GM13976 (cell line): ENCODE results near the gene DCAF12L2.

Experiments used
- DNase-seq: peaks from one replicate; pipeline ENCODE4 v3.0.0; 2012; ENCODE audit warnings: low spot score
- CTCF ChIP-seq: IDR thresholded peaks from 2 replicates; pipeline ENCODE4 v1.5.1; 2012; ENCODE audit warnings: borderline replicate concordance, mild to moderate bottlenecking; ENCODE audit not compliant: insufficient read depth; ENCODE audit errors: extremely low read depth, missing control alignments, control extremely low read depth
- in situ Hi-C: fragments of 300-500 bp; cut with MboI; formaldehyde crosslinking; loops from one replicate; pipeline ENCODE4 v1.12.0; 2022; ENCODE audit warnings: low sequenced_read_pairs, mixed read lengths, inconsistent platforms; ENCODE audit not compliant: unreplicated experiment

Gene DCAF12L2

GRCh38 chrX:126164689-126165400 lies 1.2 kb downstream of the DCAF12L2 start:
- in situ Hi-C loops = no loop called here
- no peak for TF ChIP-seq CTCF
- DNase-seq = no peak

- TF ChIP-seq CTCF = no peak
- DNase-seq = no peak
- in situ Hi-C loops = no loop called here
These were observed 1.9 kb downstream of the DCAF12L2 start for GRCh38 chrX:126164226-126164625.

- in situ Hi-C loops = no loop called here
- TF ChIP-seq CTCF = no peak
- no peak for DNase-seq
These were observed 25.1 kb downstream of the DCAF12L2 start for GRCh38 chrX:126141014-126141413.

GRCh38 chrX:126137899-126138298 lies 28.2 kb downstream of the DCAF12L2 start:
- TF ChIP-seq CTCF = peak; percentile 30
- no peak for DNase-seq
- in situ Hi-C loops = no loop called here

GRCh38 chrX:126124721-126125120 lies 41.4 kb downstream of the DCAF12L2 start:
- no peak for TF ChIP-seq CTCF
- in situ Hi-C loops = no loop called here
- DNase-seq = no peak
